HepG2 (cell line): ENCODE data around the gene ZSWIM8. TPM values are rescaled to one million over a fixed set of nuclear protein-coding genes. Genes with fewer than 3 reads are reported as not detected.
A peak's percentile ranks its signal among the peaks of the same experiment; 100 is the strongest.

Experiments
- GATA4 ChIP-seq: sonication (generic); IDR thresholded peaks from 2 replicates; pipeline ENCODE4 v1.6.1; 2016; ENCODE audit warnings: antibody characterized with exemption, low read depth, borderline replicate concordance
- HDAC1 ChIP-seq: sonication (generic); formaldehyde crosslinking; IDR thresholded peaks from 2 replicates; pipeline ENCODE4 v1.5.1; 2020; ENCODE audit warnings: mild to moderate bottlenecking, missing genetic modification reagents
- HDAC2 ChIP-seq: sonication (generic); formaldehyde crosslinking; IDR thresholded peaks from 2 replicates; pipeline ENCODE4 v1.4.0; 2020; ENCODE audit warnings: missing genetic modification reagents
- JDP2 ChIP-seq: sonication (generic); formaldehyde crosslinking; IDR thresholded peaks from 2 replicates; pipeline ENCODE4 v1.8.1; 2022; ENCODE audit warnings: missing genetic modification reagents, borderline replicate concordance
- KLF16 ChIP-seq, 2 experiments: sonication (generic) in 1 of 2; formaldehyde crosslinking in 1 of 2; IDR thresholded peaks; 2 replicates each; pipeline versions ENCODE4 v1.6.1 to v1.8.0; 2016 to 2023; ENCODE audit warnings: missing genetic modification reagents in 2 of 2, missing compliant biosample characterization in 1 of 2
- TEAD2 ChIP-seq: sonication (generic); formaldehyde crosslinking; IDR thresholded peaks from 2 replicates; pipeline ENCODE4 v1.9.0; 2021; ENCODE audit warnings: missing genetic modification reagents
- ZNF124 ChIP-seq: sonication (generic); formaldehyde crosslinking; IDR thresholded peaks from 2 replicates; pipeline ENCODE4 v1.4.0; 2020; ENCODE audit warnings: missing genetic modification reagents
- ZNF234 ChIP-seq: sonication (generic); formaldehyde crosslinking; conservative IDR thresholded peaks from 2 replicates; pipeline ENCODE4 v1.5.1; 2020; ENCODE audit warnings: mild to moderate bottlenecking, missing genetic modification reagents
- ZNF337 ChIP-seq: sonication (generic); formaldehyde crosslinking; IDR thresholded peaks from 2 replicates; pipeline ENCODE4 v1.5.1; 2020; ENCODE audit warnings: missing genetic modification reagents, low read depth, mild to moderate bottlenecking, borderline replicate concordance
- polyA plus RNA-seq, 8 experiments: library from polyadenylated mRNA; depleted of rRNA in 3 of 8; stranded (reverse) in 7 of 8; unstranded in 1 of 8; fragments of >200 nt; fragmentation: Illumina TruSeq in 4 of 8; extraction: Trizol in 4 of 8; gene quantifications; 2 replicates each; pipeline versions ENCODE4 v1.2.1 to v1.2.3, GENCODE V29; 2011 to 2016; ENCODE audit warnings: low read depth in 4 of 8, missing spikeins in 1 of 8, mixed read lengths in 1 of 8; ENCODE audit not compliant: insufficient read depth in 1 of 8
- total RNA-seq, 5 experiments: library from RNA; depleted of rRNA; stranded (reverse); fragments of >200 nt; fragmentation: Illumina TruSeq; extraction: Trizol; gene quantifications; 2 replicates each; pipeline ENCODE4 v1.2.3, GENCODE V29; 2016; ENCODE audit warnings: low read depth in 1 of 5
- TF ChIP-seq, protein P1 (sequence below), 2 experiments: sonication (generic) in 1 of 2; formaldehyde crosslinking in 1 of 2; IDR thresholded peaks; 2 replicates each; pipeline versions ENCODE4 v1.6.1 to v1.9.0; 2014 to 2022; ENCODE audit warnings: antibody characterized with exemption in 1 of 2, borderline replicate concordance in 1 of 2, inconsistent platforms in 1 of 2, low read depth in 1 of 2, missing genetic modification reagents in 1 of 2
- TF ChIP-seq, protein P2 (sequence below): sonication (generic); formaldehyde crosslinking; IDR thresholded peaks from 2 replicates; pipeline ENCODE4 v1.4.0; 2020; ENCODE audit warnings: missing genetic modification reagents; ENCODE audit errors: not compliant biosample characterization
- TF ChIP-seq, protein P3 (sequence below): sonication (generic); formaldehyde crosslinking; IDR thresholded peaks from 2 replicates; pipeline ENCODE4 v1.8.1; 2023; ENCODE audit warnings: mild to moderate bottlenecking, missing genetic modification reagents
- TF ChIP-seq, protein P4 (sequence below): sonication (generic); formaldehyde crosslinking; IDR thresholded peaks from 2 replicates; pipeline ENCODE4 v1.5.1; 2020; ENCODE audit warnings: mild to moderate bottlenecking, missing genetic modification reagents, moderate library complexity
- TF ChIP-seq, protein P5 (sequence below): IDR thresholded peaks from 2 replicates; pipeline ENCODE4 v1.6.1; 2016; ENCODE audit warnings: low read depth, borderline replicate concordance

Gene ZSWIM8
- total and polyA plus RNA-seq, 2 of the 13 experiments (the other 11 are each of a cell fraction or from before 2014, with no cell fraction given) = 39.9 to 98.2 TPM

DNA sequence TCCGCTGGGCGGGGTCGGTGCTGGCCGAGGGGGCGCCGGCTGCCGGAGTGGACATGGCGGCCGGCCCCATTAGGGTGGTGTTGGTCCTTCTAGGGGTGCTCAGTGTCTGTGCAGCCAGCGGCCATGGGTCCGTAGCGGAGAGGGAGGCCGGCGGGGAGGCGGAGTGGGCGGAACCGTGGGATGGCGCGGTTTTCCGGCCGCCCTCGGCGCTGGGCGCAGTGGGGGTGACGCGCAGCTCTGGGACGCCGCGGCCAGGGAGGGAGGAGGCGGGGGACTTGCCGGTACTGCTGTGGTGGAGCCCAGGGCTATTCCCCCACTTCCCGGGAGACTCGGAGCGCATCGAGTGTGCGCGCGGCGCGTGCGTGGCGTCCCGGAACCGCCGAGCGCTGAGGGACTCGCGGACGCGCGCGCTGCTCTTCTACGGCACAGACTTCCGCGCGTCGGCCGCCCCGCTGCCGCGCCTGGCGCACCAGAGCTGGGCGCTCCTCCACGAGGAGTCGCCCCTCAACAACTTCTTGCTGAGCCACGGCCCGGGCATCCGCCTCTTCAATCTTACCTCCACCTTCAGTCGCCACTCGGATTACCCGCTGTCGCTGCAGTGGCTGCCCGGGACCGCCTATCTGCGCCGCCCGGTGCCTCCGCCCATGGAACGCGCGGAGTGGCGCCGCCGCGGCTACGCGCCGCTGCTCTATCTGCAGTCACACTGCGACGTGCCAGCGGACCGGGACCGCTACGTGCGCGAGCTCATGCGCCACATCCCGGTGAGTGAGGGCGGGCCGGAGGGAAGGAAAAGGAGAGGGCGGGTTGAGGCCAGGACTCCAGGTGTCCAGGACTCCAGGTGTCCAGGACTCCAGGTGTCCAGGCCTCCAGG lies 12.9 kb upstream of the ZSWIM8 start (continued):
- TF ChIP-seq, protein P1, sequence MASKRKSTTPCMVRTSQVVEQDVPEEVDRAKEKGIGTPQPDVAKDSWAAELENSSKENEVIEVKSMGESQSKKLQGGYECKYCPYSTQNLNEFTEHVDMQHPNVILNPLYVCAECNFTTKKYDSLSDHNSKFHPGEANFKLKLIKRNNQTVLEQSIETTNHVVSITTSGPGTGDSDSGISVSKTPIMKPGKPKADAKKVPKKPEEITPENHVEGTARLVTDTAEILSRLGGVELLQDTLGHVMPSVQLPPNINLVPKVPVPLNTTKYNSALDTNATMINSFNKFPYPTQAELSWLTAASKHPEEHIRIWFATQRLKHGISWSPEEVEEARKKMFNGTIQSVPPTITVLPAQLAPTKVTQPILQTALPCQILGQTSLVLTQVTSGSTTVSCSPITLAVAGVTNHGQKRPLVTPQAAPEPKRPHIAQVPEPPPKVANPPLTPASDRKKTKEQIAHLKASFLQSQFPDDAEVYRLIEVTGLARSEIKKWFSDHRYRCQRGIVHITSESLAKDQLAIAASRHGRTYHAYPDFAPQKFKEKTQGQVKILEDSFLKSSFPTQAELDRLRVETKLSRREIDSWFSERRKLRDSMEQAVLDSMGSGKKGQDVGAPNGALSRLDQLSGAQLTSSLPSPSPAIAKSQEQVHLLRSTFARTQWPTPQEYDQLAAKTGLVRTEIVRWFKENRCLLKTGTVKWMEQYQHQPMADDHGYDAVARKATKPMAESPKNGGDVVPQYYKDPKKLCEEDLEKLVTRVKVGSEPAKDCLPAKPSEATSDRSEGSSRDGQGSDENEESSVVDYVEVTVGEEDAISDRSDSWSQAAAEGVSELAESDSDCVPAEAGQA (IDR thresholded peaks at IDR 0.05; ENCODE audit: low read depth) = peak; percentile 20; the same call in 1 of the 2 replicates
- TF ChIP-seq, protein P1 (CRISPR knock-in tag; IDR thresholded peaks at IDR 0.05; ENCODE audit: borderline replicate concordance) = no peak
- TF ChIP-seq, protein P2, sequence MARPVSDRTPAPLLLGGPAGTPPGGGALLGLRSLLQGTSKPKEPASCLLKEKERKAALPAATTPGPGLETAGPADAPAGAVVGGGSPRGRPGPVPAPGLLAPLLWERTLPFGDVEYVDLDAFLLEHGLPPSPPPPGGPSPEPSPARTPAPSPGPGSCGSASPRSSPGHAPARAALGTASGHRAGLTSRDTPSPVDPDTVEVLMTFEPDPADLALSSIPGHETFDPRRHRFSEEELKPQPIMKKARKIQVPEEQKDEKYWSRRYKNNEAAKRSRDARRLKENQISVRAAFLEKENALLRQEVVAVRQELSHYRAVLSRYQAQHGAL (CRISPR knock-in tag) = no peak
- TF ChIP-seq ZNF124 (CRISPR knock-in tag) (peak; percentile 31; the same call in 1 of the 2 replicates), ZNF234 (CRISPR knock-in tag) (0 out of 2 replicates have a peak, but pooled peaks have one; percentile 32), HDAC1 (CRISPR knock-in tag) (peak; percentile 50), GATA4 (peak; percentile 46; the same call in 1 of the 2 replicates), ZNF337 (CRISPR knock-in tag) (peak; percentile 67; the same call in 1 of the 2 replicates), JDP2 (CRISPR knock-in tag) (no peak; the same call in 1 of the 2 replicates), TEAD2 (no peak), HDAC2 (CRISPR knock-in tag) (0 out of 2 replicates have a peak, but pooled peaks have one; percentile 29), KLF16 (CRISPR knock-in tag; IDR thresholded peaks at IDR 0.05) (no peak; a peak in 1 of 4 replicates)
- TF ChIP-seq, protein P3, sequence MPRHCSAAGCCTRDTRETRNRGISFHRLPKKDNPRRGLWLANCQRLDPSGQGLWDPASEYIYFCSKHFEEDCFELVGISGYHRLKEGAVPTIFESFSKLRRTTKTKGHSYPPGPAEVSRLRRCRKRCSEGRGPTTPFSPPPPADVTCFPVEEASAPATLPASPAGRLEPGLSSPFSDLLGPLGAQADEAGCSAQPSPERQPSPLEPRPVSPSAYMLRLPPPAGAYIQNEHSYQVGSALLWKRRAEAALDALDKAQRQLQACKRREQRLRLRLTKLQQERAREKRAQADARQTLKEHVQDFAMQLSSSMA (CRISPR knock-in tag) = no peak
- TF ChIP-seq, protein P4, sequence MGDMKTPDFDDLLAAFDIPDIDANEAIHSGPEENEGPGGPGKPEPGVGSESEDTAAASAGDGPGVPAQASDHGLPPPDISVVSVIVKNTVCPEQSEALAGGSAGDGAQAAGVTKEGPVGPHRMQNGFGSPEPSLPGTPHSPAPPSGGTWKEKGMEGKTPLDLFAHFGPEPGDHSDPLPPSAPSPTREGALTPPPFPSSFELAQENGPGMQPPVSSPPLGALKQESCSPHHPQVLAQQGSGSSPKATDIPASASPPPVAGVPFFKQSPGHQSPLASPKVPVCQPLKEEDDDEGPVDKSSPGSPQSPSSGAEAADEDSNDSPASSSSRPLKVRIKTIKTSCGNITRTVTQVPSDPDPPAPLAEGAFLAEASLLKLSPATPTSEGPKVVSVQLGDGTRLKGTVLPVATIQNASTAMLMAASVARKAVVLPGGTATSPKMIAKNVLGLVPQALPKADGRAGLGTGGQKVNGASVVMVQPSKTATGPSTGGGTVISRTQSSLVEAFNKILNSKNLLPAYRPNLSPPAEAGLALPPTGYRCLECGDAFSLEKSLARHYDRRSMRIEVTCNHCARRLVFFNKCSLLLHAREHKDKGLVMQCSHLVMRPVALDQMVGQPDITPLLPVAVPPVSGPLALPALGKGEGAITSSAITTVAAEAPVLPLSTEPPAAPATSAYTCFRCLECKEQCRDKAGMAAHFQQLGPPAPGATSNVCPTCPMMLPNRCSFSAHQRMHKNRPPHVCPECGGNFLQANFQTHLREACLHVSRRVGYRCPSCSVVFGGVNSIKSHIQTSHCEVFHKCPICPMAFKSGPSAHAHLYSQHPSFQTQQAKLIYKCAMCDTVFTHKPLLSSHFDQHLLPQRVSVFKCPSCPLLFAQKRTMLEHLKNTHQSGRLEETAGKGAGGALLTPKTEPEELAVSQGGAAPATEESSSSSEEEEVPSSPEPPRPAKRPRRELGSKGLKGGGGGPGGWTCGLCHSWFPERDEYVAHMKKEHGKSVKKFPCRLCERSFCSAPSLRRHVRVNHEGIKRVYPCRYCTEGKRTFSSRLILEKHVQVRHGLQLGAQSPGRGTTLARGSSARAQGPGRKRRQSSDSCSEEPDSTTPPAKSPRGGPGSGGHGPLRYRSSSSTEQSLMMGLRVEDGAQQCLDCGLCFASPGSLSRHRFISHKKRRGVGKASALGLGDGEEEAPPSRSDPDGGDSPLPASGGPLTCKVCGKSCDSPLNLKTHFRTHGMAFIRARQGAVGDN (CRISPR knock-in tag) = peak; percentile 83
- TF ChIP-seq, protein P5, sequence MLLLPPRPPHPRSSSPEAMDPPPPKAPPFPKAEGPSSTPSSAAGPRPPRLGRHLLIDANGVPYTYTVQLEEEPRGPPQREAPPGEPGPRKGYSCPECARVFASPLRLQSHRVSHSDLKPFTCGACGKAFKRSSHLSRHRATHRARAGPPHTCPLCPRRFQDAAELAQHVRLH (CRISPR knock-in tag) = no peak; the same call in 1 of the 2 replicates
